ENCODE data around the gene CERS3. TPM values are rescaled to one million over a fixed set of nuclear protein-coding genes. Genes with fewer than 3 reads are reported as not detected.

CERS3 gene
- total RNA-seq, 1 donor from 2014 or later = not detected

GRCh38 chr15:100384108-100384410, 144.7 kb downstream of the CERS3 start:
- H3K9me3 Mint-ChIP-seq (ENCODE audit: low read depth) = peaks cover 33% of the 10 kb centered on the region
- H3K36me3 Mint-ChIP-seq (ENCODE audit: insufficient read depth) = no peaks in the 10 kb centered on the region
- no peaks in the 10 kb centered on the region for H3K4me1 Mint-ChIP-seq (ENCODE audit: low read depth)
- no peak overlapping the region for H3K4me3 Mint-ChIP-seq (ENCODE audit: low read depth)
- no peak for TF ChIP-seq CTCF (IDR thresholded peaks at IDR 0.05; ENCODE audit: unreplicated experiment)
- no peak for DNase-seq (ENCODE audit: low spot score, unreplicated experiment)
- no peak overlapping the region for H3K27ac Mint-ChIP-seq
- H3K27me3 Mint-ChIP-seq = no peaks in the 10 kb centered on the region

GRCh38 chr15:100383302-100384107, 145.2 kb downstream of the CERS3 start:
- Mint-ChIP-seq H3K4me1 (ENCODE audit: low read depth) (no peaks in the 10 kb centered on the region), H3K4me3 (ENCODE audit: low read depth) (no peak overlapping the region), H3K36me3 (ENCODE audit: insufficient read depth) (no peaks in the 10 kb centered on the region), H3K27me3 (no peaks in the 10 kb centered on the region), H3K27ac (no peak overlapping the region), H3K9me3 (ENCODE audit: low read depth) (peaks cover 29% of the 10 kb centered on the region)
- DNase-seq (ENCODE audit: low spot score, unreplicated experiment) = no peak
- TF ChIP-seq CTCF (IDR thresholded peaks at IDR 0.05; ENCODE audit: unreplicated experiment) = peak; percentile 55

GRCh38 chr15:100373942-100374341, 154.8 kb downstream of the CERS3 start:
- Mint-ChIP-seq H3K9me3 (ENCODE audit: low read depth) (peaks cover 17% of the 10 kb centered on the region), H3K36me3 (ENCODE audit: insufficient read depth) (no peaks in the 10 kb centered on the region), H3K27me3 (peaks cover 46% of the 10 kb centered on the region), H3K4me3 (ENCODE audit: low read depth) (peak overlapping the region; percentile 45), H3K27ac (no peak overlapping the region), H3K4me1 (ENCODE audit: low read depth) (peaks cover 3% of the 10 kb centered on the region)
- TF ChIP-seq CTCF (IDR thresholded peaks at IDR 0.05; ENCODE audit: unreplicated experiment) = no peak
- DNase-seq (ENCODE audit: low spot score, unreplicated experiment) = no peak

GRCh38 chr15:100373120-100373896, 155.4 kb downstream of the CERS3 start:
- H3K36me3 Mint-ChIP-seq (ENCODE audit: insufficient read depth) = no peaks in the 10 kb centered on the region
- peaks cover 3% of the 10 kb centered on the region for H3K4me1 Mint-ChIP-seq (ENCODE audit: low read depth)
- peak overlapping the region; percentile 42 for H3K4me3 Mint-ChIP-seq (ENCODE audit: low read depth)
- TF ChIP-seq CTCF (IDR thresholded peaks at IDR 0.05; ENCODE audit: unreplicated experiment) = no peak
- H3K27me3 Mint-ChIP-seq = peaks cover 46% of the 10 kb centered on the region
- H3K27ac Mint-ChIP-seq = no peak overlapping the region
- H3K9me3 Mint-ChIP-seq (ENCODE audit: low read depth) = peaks cover 17% of the 10 kb centered on the region
- no peak for DNase-seq (ENCODE audit: low spot score, unreplicated experiment)

GRCh38 chr15:100372739-100373119, 156.0 kb downstream of the CERS3 start:
- peaks cover 46% of the 10 kb centered on the region for H3K27me3 Mint-ChIP-seq
- TF ChIP-seq CTCF (IDR thresholded peaks at IDR 0.05; ENCODE audit: unreplicated experiment) = no peak
- H3K27ac Mint-ChIP-seq = no peak overlapping the region
- peak overlapping the region; percentile 42 for H3K4me3 Mint-ChIP-seq (ENCODE audit: low read depth)
- H3K36me3 Mint-ChIP-seq (ENCODE audit: insufficient read depth) = no peaks in the 10 kb centered on the region
- peaks cover 3% of the 10 kb centered on the region for H3K4me1 Mint-ChIP-seq (ENCODE audit: low read depth)
- DNase-seq (ENCODE audit: low spot score, unreplicated experiment) = no peak
- peaks cover 17% of the 10 kb centered on the region for H3K9me3 Mint-ChIP-seq (ENCODE audit: low read depth)
